Measurements from ENCODE around the gene TEKT4.
"Not testable (repeated sequence)": the region's sequence is repeated elsewhere in the genome, so short reads cannot be mapped to it uniquely, and the experiment has no call there.

Gene TEKT4

GRCh38 chr2:94871226-94872087, at the start of gene TEKT4:
TSS of gene TEKT4 (plus strand) at chr2:94871430. CDS start at chr2:94871580, 150 bp downstream.
- no peak for DNase-seq

- not testable (repeated sequence) for DNase-seq
Observed at GRCh38 chr2:94839224-94839623, 32.0 kb upstream of the TEKT4 start.

- DNase-seq: not testable (repeated sequence)
Observed at GRCh38 chr2:94856856-94857255, 14.4 kb upstream of the TEKT4 start.

- not testable (repeated sequence) for DNase-seq
Observed at GRCh38 chr2:94857367-94858162, 13.7 kb upstream of the TEKT4 start.

- not testable (repeated sequence) for DNase-seq
Observed at GRCh38 chr2:94858163-94858888, 12.9 kb upstream of the TEKT4 start.

GRCh38 chr2:94861308-94862152, 9.7 kb upstream of the TEKT4 start:
- no peak for DNase-seq

- not testable (repeated sequence) for DNase-seq
Observed at GRCh38 chr2:94862903-94863302, 8.3 kb upstream of the TEKT4 start.

GRCh38 chr2:94869131-94869530, 2.1 kb upstream of the TEKT4 start:
- DNase-seq: no peak

GRCh38 chr2:94869552-94870439, 1.4 kb upstream of the TEKT4 start:
- DNase-seq: no peak

- no peak for DNase-seq
Observed at GRCh38 chr2:94870440-94871225, 597 bp upstream of the TEKT4 start.

GRCh38 chr2:94872088-94872618, 923 bp downstream of the TEKT4 start:
- DNase-seq: no peak

GRCh38 chr2:94872676-94873361, 1.6 kb downstream of the TEKT4 start:
- no peak for DNase-seq

GRCh38 chr2:94873362-94874276, 2.4 kb downstream of the TEKT4 start:
- no peak for DNase-seq

GRCh38 chr2:94874277-94874997, 3.2 kb downstream of the TEKT4 start:
- peak; percentile 12 for DNase-seq

GRCh38 chr2:94875064-94875819, 4.0 kb downstream of the TEKT4 start:
- no peak for DNase-seq

- no peak for DNase-seq
Observed at GRCh38 chr2:94875820-94876522, 4.7 kb downstream of the TEKT4 start.

Data from fibroblast of skin of right quadriceps (primary cell).